ENCODE data around the gene RSPH10B2.
"Not testable (repeated sequence)": the region's sequence is repeated elsewhere in the genome, so short reads cannot be mapped to it uniquely, and the experiment has no call there.

DNA sequence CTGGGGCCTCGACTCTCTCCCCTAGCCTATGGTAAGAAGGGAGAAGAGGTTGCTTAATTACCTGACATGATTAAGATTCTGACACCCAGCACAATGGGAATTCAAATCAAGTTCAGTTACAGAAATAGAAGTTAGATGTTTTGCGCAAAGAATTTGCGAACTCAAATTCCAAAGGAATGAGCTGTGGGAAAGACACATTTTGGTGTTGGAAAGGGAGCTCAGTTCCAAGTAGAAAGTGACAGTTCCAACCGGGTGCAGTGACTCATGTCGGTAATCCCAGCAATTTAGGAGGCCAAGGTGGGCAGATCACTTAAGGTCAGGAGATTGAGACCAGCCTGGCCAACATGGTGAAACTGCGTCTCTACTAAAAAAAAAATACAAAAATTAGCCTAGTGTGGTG is 76.1 kb downstream of the RSPH10B2 start:
- TF ChIP-seq, protein P1, sequence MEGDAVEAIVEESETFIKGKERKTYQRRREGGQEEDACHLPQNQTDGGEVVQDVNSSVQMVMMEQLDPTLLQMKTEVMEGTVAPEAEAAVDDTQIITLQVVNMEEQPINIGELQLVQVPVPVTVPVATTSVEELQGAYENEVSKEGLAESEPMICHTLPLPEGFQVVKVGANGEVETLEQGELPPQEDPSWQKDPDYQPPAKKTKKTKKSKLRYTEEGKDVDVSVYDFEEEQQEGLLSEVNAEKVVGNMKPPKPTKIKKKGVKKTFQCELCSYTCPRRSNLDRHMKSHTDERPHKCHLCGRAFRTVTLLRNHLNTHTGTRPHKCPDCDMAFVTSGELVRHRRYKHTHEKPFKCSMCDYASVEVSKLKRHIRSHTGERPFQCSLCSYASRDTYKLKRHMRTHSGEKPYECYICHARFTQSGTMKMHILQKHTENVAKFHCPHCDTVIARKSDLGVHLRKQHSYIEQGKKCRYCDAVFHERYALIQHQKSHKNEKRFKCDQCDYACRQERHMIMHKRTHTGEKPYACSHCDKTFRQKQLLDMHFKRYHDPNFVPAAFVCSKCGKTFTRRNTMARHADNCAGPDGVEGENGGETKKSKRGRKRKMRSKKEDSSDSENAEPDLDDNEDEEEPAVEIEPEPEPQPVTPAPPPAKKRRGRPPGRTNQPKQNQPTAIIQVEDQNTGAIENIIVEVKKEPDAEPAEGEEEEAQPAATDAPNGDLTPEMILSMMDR (IDR thresholded peaks at IDR 0.05; ENCODE audit: control extremely low read depth in 1 of 3, insufficient read depth in 1 of 3, low read depth in 1 of 3, low read length in 3 of 3), result not testable (repeated sequence)
- TF ChIP-seq POLR2A (IDR thresholded peaks at IDR 0.05; ENCODE audit: control extremely low read depth in 1 of 2, low read depth in 2 of 2, low read length in 2 of 2); MAFK (IDR thresholded peaks at IDR 0.05; ENCODE audit: low read depth, low read length); BCL11A (IDR thresholded peaks at IDR 0.05; ENCODE audit: low read depth in 2 of 2, low read length in 2 of 2); KDM1A (IDR thresholded peaks at IDR 0.05; ENCODE audit: borderline replicate concordance, low read length); TBP (IDR thresholded peaks at IDR 0.05; ENCODE audit: low read depth, low read length); SP1 (IDR thresholded peaks at IDR 0.05; ENCODE audit: low read depth, low read length); RAD21 (IDR thresholded peaks at IDR 0.05 in 1 of 2, conservative IDR thresholded peaks at IDR 0.05 in 1 of 2; ENCODE audit: low read depth in 2 of 2, low read length in 2 of 2); POLR2AphosphoS5 (IDR thresholded peaks at IDR 0.05; ENCODE audit: low read depth, low read length); JUND (IDR thresholded peaks at IDR 0.05; ENCODE audit: low read length); EZH2 (IDR thresholded peaks at IDR 0.05; ENCODE audit: low read depth, low read length, severe bottlenecking): not testable (repeated sequence)
- TF ChIP-seq, protein P2, sequence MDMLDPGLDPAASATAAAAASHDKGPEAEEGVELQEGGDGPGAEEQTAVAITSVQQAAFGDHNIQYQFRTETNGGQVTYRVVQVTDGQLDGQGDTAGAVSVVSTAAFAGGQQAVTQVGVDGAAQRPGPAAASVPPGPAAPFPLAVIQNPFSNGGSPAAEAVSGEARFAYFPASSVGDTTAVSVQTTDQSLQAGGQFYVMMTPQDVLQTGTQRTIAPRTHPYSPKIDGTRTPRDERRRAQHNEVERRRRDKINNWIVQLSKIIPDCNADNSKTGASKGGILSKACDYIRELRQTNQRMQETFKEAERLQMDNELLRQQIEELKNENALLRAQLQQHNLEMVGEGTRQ (IDR thresholded peaks at IDR 0.05; ENCODE audit: low read length), result not testable (repeated sequence)

Data from H1 (cell line).